GM12865 (cell line): ENCODE results near the gene LHFPL2.

ENCODE experiments used
- DNase-seq: peaks from one replicate; pipeline ENCODE4 v3.0.0; 2010; ENCODE audit warnings: low read depth
- H3K4me3 ChIP-seq: 2 replicates; pipeline ENCODE4 v1.5.1; 2011; ENCODE audit warnings: mild to moderate bottlenecking, low read depth, low read length, control low read depth
- CTCF ChIP-seq: IDR thresholded peaks from 2 replicates; pipeline ENCODE4 v1.5.1; 2011; ENCODE audit warnings: low read length, control low read depth, low read depth, inconsistent platforms; ENCODE audit not compliant: insufficient read depth; ENCODE audit errors: missing control alignments

The LHFPL2 gene

GRCh38 chr5:78533356-78533755 lies 115.2 kb downstream of the LHFPL2 start:
- peak; percentile 45 for DNase-seq
- H3K4me3 ChIP-seq, result no peak overlapping the region
- peak; percentile 38 for TF ChIP-seq CTCF

GRCh38 chr5:78530342-78531096 lies 118.1 kb downstream of the LHFPL2 start:
- H3K4me3 ChIP-seq, result no peak overlapping the region
- peak; percentile 55 for DNase-seq
- TF ChIP-seq CTCF, result no peak

- DNase-seq, result no peak
- TF ChIP-seq CTCF, result no peak
- H3K4me3 ChIP-seq, result no peak overlapping the region
Observed at GRCh38 chr5:78527925-78528324, 120.6 kb downstream of the LHFPL2 start.

GRCh38 chr5:78527054-78527859 lies 121.3 kb downstream of the LHFPL2 start:
- no peak overlapping the region for H3K4me3 ChIP-seq
- DNase-seq, result no peak
- TF ChIP-seq CTCF, result no peak

- peak; percentile 62 for DNase-seq
- TF ChIP-seq CTCF, result no peak
- no peak overlapping the region for H3K4me3 ChIP-seq
Observed at GRCh38 chr5:78526049-78526525, 122.5 kb downstream of the LHFPL2 start.

GRCh38 chr5:78523314-78524193 lies 125.0 kb downstream of the LHFPL2 start:
- no peak for TF ChIP-seq CTCF
- no peak for DNase-seq
- no peak overlapping the region for H3K4me3 ChIP-seq
